ENCODE measurements around the gene SPATA31D1.

SPATA31D1 gene

DNA sequence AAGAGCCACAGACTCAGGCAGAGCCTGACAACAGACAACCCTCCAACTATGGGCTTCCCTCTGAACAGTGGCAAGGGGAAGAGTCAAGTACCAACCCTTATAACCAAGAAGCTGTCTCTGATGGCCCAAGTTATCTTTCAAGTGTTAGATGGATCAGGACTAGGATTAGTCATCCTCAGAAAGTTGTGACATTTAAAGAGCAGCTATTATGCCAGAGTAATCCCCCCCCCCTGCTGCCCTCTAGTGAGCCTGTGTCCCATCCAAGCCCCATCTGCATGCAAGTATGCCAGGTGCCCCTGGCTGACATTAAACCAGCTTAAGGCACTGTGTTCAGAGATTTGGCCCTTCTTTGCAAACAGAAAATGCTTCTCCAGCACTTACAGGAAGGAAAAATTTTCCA lies 16.8 kb upstream of the SPATA31D1 start:
- H3F3A ChIP-seq (ENCODE audit: insufficient read depth) = no peaks in the 10 kb centered on the region
- H3K4me3 ChIP-seq (ENCODE audit: insufficient read depth, low read length, poor library complexity, severe bottlenecking) = no peak overlapping the region
- TF ChIP-seq EZH2phosphoT487 (conservative IDR thresholded peaks at IDR 0.05; ENCODE audit: low read length) = no peak
- TF ChIP-seq, protein P1, sequence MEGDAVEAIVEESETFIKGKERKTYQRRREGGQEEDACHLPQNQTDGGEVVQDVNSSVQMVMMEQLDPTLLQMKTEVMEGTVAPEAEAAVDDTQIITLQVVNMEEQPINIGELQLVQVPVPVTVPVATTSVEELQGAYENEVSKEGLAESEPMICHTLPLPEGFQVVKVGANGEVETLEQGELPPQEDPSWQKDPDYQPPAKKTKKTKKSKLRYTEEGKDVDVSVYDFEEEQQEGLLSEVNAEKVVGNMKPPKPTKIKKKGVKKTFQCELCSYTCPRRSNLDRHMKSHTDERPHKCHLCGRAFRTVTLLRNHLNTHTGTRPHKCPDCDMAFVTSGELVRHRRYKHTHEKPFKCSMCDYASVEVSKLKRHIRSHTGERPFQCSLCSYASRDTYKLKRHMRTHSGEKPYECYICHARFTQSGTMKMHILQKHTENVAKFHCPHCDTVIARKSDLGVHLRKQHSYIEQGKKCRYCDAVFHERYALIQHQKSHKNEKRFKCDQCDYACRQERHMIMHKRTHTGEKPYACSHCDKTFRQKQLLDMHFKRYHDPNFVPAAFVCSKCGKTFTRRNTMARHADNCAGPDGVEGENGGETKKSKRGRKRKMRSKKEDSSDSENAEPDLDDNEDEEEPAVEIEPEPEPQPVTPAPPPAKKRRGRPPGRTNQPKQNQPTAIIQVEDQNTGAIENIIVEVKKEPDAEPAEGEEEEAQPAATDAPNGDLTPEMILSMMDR (IDR thresholded peaks at IDR 0.05; ENCODE audit: insufficient read depth, low read length, poor library complexity, severe bottlenecking) = no peak
- H3K9me3 ChIP-seq (ENCODE audit: insufficient read depth, low read length) = no peaks in the 10 kb centered on the region
- no peak overlapping the region for H3K27ac ChIP-seq (ENCODE audit: low read depth, low read length)
- H3K9me2 ChIP-seq (replicated peaks; ENCODE audit: insufficient read depth, low read length) = no peaks in the 10 kb centered on the region
- no peak overlapping the region for H3K4me2 ChIP-seq (ENCODE audit: low read depth, low read length, poor library complexity, severe bottlenecking)
- H2AFZ ChIP-seq (ENCODE audit: low read depth, low read length, severe bottlenecking) = no peak overlapping the region
- no peaks in the 10 kb centered on the region for H3K36me3 ChIP-seq (ENCODE audit: low read length)
- no peaks in the 10 kb centered on the region for H3K79me2 ChIP-seq (ENCODE audit: insufficient read depth, low read length)
- no peak overlapping the region for H3K9ac ChIP-seq (ENCODE audit: low read length)
- H3K27me3 ChIP-seq (ENCODE audit: low read length) = no peaks in the 10 kb centered on the region
- no peaks in the 10 kb centered on the region for H4K20me1 ChIP-seq (ENCODE audit: low read depth, low read length)

DNA sequence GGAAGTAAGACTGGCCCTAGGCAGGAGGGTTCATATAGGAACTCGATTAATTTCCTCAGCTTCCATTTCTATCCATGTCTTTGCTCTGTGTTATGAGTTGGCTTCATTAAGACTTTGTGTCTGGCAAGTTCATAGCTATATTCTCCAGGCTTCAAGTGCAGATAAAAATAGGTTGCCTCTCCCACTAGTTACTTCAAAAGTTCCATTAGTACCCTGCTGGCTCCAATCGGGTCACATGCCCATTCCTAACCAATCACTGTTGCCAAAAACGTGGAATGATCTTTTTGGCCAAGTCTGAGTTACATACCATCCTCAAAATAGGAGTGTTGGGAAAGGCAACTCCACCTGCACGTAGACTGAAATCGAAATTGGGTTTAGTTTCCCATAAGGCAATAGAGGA lies 13.8 kb upstream of the SPATA31D1 start:
- no peaks in the 10 kb centered on the region for H3K9me3 ChIP-seq (ENCODE audit: insufficient read depth, low read length)
- no peaks in the 10 kb centered on the region for H3F3A ChIP-seq (ENCODE audit: insufficient read depth)
- no peak overlapping the region for H2AFZ ChIP-seq (ENCODE audit: low read depth, low read length, severe bottlenecking)
- H3K4me2 ChIP-seq (ENCODE audit: low read depth, low read length, poor library complexity, severe bottlenecking) = no peak overlapping the region
- TF ChIP-seq, protein P1 (IDR thresholded peaks at IDR 0.05; ENCODE audit: insufficient read depth, low read length, poor library complexity, severe bottlenecking) = no peak
- no peak for TF ChIP-seq EZH2phosphoT487 (conservative IDR thresholded peaks at IDR 0.05; ENCODE audit: low read length)
- H3K79me2 ChIP-seq (ENCODE audit: insufficient read depth, low read length) = no peaks in the 10 kb centered on the region
- H3K9me2 ChIP-seq (replicated peaks; ENCODE audit: insufficient read depth, low read length) = no peaks in the 10 kb centered on the region
- H4K20me1 ChIP-seq (ENCODE audit: low read depth, low read length) = no peaks in the 10 kb centered on the region
- H3K36me3 ChIP-seq (ENCODE audit: low read length) = no peaks in the 10 kb centered on the region
- H3K9ac ChIP-seq (ENCODE audit: low read length) = no peak overlapping the region
- H3K4me3 ChIP-seq (ENCODE audit: insufficient read depth, low read length, poor library complexity, severe bottlenecking) = no peak overlapping the region
- H3K27me3 ChIP-seq (ENCODE audit: low read length) = no peaks in the 10 kb centered on the region
- no peak overlapping the region for H3K27ac ChIP-seq (ENCODE audit: low read depth, low read length)

DNA sequence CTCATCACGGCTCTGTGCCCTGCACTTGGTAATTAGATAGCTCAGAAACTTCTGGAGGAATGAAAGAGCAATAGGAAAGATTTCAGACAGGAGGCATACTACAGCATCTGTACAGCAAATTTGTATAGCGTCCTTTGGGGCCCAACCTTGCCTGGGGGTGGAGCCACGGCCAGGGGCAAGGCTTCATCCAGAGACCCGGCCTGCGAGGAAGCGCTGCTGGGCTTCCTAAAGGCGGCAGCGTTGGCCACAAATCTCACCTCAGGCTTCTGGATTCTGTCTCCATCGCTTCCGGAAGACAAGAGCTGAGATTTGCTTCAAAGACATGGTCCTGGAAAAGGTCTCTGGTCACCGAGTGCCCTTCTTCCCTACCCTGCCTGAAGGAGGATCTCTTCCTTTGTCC lies 12.2 kb upstream of the SPATA31D1 start:
- Histone ChIP-seq H3K9me3 (ENCODE audit: insufficient read depth, low read length) (no peaks in the 10 kb centered on the region), H3K27me3 (ENCODE audit: low read length) (no peaks in the 10 kb centered on the region), H3K9ac (ENCODE audit: low read length) (no peak overlapping the region), H2AFZ (ENCODE audit: low read depth, low read length, severe bottlenecking) (no peak overlapping the region), H3K4me2 (ENCODE audit: low read depth, low read length, poor library complexity, severe bottlenecking) (no peak overlapping the region), H3K27ac (ENCODE audit: low read depth, low read length) (no peak overlapping the region), H3K4me3 (ENCODE audit: insufficient read depth, low read length, poor library complexity, severe bottlenecking) (no peak overlapping the region), H3K79me2 (ENCODE audit: insufficient read depth, low read length) (no peaks in the 10 kb centered on the region), H3K36me3 (ENCODE audit: low read length) (no peaks in the 10 kb centered on the region), H4K20me1 (ENCODE audit: low read depth, low read length) (no peaks in the 10 kb centered on the region), H3K9me2 (replicated peaks; ENCODE audit: insufficient read depth, low read length) (no peaks in the 10 kb centered on the region), H3F3A (ENCODE audit: insufficient read depth) (no peaks in the 10 kb centered on the region)
- no peak for TF ChIP-seq EZH2phosphoT487 (conservative IDR thresholded peaks at IDR 0.05; ENCODE audit: low read length)
- TF ChIP-seq, protein P1 (IDR thresholded peaks at IDR 0.05; ENCODE audit: insufficient read depth, low read length, poor library complexity, severe bottlenecking) = no peak
